Skeletal muscle tissue (tissue), 4 donors: ENCODE measurements around the gene PARD6G. TPM values are rescaled to one million over a fixed set of nuclear protein-coding genes. Genes with fewer than 3 reads are reported as not detected.

ENCODE experiments used
- H3K27ac ChIP-seq: one replicate; pipeline ENCODE4 v1.7.0; 2013; ENCODE audit warnings: mild to moderate bottlenecking, low read depth, low read length, inconsistent platforms
- H3K27me3 ChIP-seq, 3 donors: one replicate each; pipeline ENCODE4 v1.7.0; 2013; ENCODE audit warnings: low read length in 3 of 3; ENCODE audit not compliant: control insufficient read depth in 3 of 3, insufficient read depth in 3 of 3
- H3K36me3 ChIP-seq, 3 donors: one replicate each; pipeline ENCODE4 v1.7.0; 2013; ENCODE audit warnings: low read length in 3 of 3; ENCODE audit not compliant: control insufficient read depth in 3 of 3, insufficient read depth in 3 of 3
- H3K4me1 ChIP-seq, 3 donors: one replicate each; pipeline ENCODE4 v1.7.0; 2013; ENCODE audit warnings: low read length in 3 of 3, mild to moderate bottlenecking in 3 of 3; ENCODE audit not compliant: control insufficient read depth in 3 of 3, insufficient read depth in 3 of 3
- H3K4me3 ChIP-seq, 3 donors: one replicate each; pipeline ENCODE4 v1.7.0; 2013; ENCODE audit warnings: low read length in 3 of 3
- H3K9ac ChIP-seq, 3 donors: one replicate each; pipeline ENCODE4 v1.7.0; 2013; ENCODE audit warnings: low read length in 3 of 3, mild to moderate bottlenecking in 3 of 3, moderate library complexity in 2 of 3, low read depth in 1 of 3
- H3K9me3 ChIP-seq, 3 donors: one replicate each; pipeline ENCODE4 v1.7.0; 2013; ENCODE audit warnings: low read length in 3 of 3; ENCODE audit not compliant: control insufficient read depth in 3 of 3
- total RNA-seq: library from RNA; depleted of rRNA; stranded (reverse); fragments of >200 nt; gene quantifications from one replicate; pipeline ENCODE4 v1.2.3, GENCODE V29; 2014
- donor health status: Osteomylitis.

Gene PARD6G
- total RNA-seq, 1 donor from 2014 or later: 3.7 TPM

- peak overlapping the region in 1 of 3 donors; percentile 3 for H3K9ac ChIP-seq
These were observed 47.0 kb downstream of the PARD6G start for GRCh38 chr18:80200171-80200931.

GRCh38 chr18:80198994-80199748 is 48.1 kb downstream of the PARD6G start:
- H3K4me1 ChIP-seq: peaks cover 6 to 7% (median 7%) of the 10 kb centered on the region in 3 donors
- H3K27ac ChIP-seq: no peak overlapping the region
- H3K36me3 ChIP-seq: no peaks in the 10 kb centered on the region
- peaks cover 0 to 5% (median 2%) of the 10 kb centered on the region in 3 donors for H3K27me3 ChIP-seq
- no peak overlapping the region for H3K9ac ChIP-seq
- no peaks in the 10 kb centered on the region for H3K9me3 ChIP-seq
- H3K4me3 ChIP-seq: no peak overlapping the region

More at GRCh38 chr18:80200171-80200931, 47.0 kb downstream of the PARD6G start:
- peaks cover 6 to 7% (median 7%) of the 10 kb centered on the region in 3 donors for H3K4me1 ChIP-seq
- H3K36me3 ChIP-seq: no peaks in the 10 kb centered on the region
- no peak overlapping the region for H3K4me3 ChIP-seq
- H3K9me3 ChIP-seq: no peaks in the 10 kb centered on the region
- H3K27ac ChIP-seq: no peak overlapping the region
- H3K27me3 ChIP-seq: peaks cover 0 to 6% (median 5%) of the 10 kb centered on the region in 3 donors

- no peaks in the 10 kb centered on the region for H3K9me3 ChIP-seq
- no peak overlapping the region for H3K9ac ChIP-seq
- H3K27me3 ChIP-seq: peaks cover 0 to 5% (median 2%) of the 10 kb centered on the region in 3 donors
- H3K36me3 ChIP-seq: no peaks in the 10 kb centered on the region
- no peak overlapping the region for H3K4me3 ChIP-seq
- H3K4me1 ChIP-seq: peaks cover 6 to 7% (median 7%) of the 10 kb centered on the region in 3 donors
- H3K27ac ChIP-seq: no peak overlapping the region
These were observed 48.9 kb downstream of the PARD6G start for GRCh38 chr18:80198391-80198790.

GRCh38 chr18:80197528-80197927 is 49.8 kb downstream of the PARD6G start:
- H3K27ac ChIP-seq: no peak overlapping the region
- H3K4me1 ChIP-seq: peaks cover 6 to 7% (median 7%) of the 10 kb centered on the region in 3 donors
- no peaks in the 10 kb centered on the region for H3K9me3 ChIP-seq
- peaks cover 0 to 5% (median 2%) of the 10 kb centered on the region in 3 donors for H3K27me3 ChIP-seq
- no peaks in the 10 kb centered on the region for H3K36me3 ChIP-seq
- H3K4me3 ChIP-seq: no peak overlapping the region
- H3K9ac ChIP-seq: no peak overlapping the region

- Histone ChIP-seq H3K4me1 (peaks cover 6 to 7% (median 7%) of the 10 kb centered on the region in 3 donors), H3K9me3 (no peaks in the 10 kb centered on the region), H3K4me3 (no peak overlapping the region), H3K9ac (peak overlapping the region in 1 of 3 donors; percentile 33), H3K36me3 (no peaks in the 10 kb centered on the region), H3K27ac (no peak overlapping the region), H3K27me3 (peaks cover 0 to 5% (median 2%) of the 10 kb centered on the region in 3 donors)
These were observed 50.6 kb downstream of the PARD6G start for GRCh38 chr18:80196528-80197320.

- Histone ChIP-seq H3K4me1 (peaks cover 0 to 2% (median 0%) of the 10 kb centered on the region in 3 donors), H3K27me3 (peaks cover 0 to under 1% (median 0%) of the 10 kb centered on the region in 3 donors), H3K9me3 (no peaks in the 10 kb centered on the region), H3K36me3 (no peaks in the 10 kb centered on the region), H3K4me3 (no peak overlapping the region), H3K27ac (no peak overlapping the region), H3K9ac (no peak overlapping the region)
These were observed 52.3 kb downstream of the PARD6G start for GRCh38 chr18:80194874-80195570.

GRCh38 chr18:80193701-80194100 is 53.6 kb downstream of the PARD6G start:
- Histone ChIP-seq H3K4me1 (peaks cover 0 to 2% (median 0%) of the 10 kb centered on the region in 3 donors), H3K4me3 (no peak overlapping the region), H3K9ac (no peak overlapping the region), H3K27me3 (no peaks in the 10 kb centered on the region), H3K9me3 (no peaks in the 10 kb centered on the region), H3K36me3 (no peaks in the 10 kb centered on the region), H3K27ac (no peak overlapping the region)

- H3K4me3 ChIP-seq: no peak overlapping the region
- no peaks in the 10 kb centered on the region for H3K27me3 ChIP-seq
- no peaks in the 10 kb centered on the region for H3K9me3 ChIP-seq
- H3K36me3 ChIP-seq: no peaks in the 10 kb centered on the region
- H3K9ac ChIP-seq: no peak overlapping the region
- H3K27ac ChIP-seq: no peak overlapping the region
- H3K4me1 ChIP-seq: peaks cover 0 to 2% (median 0%) of the 10 kb centered on the region in 3 donors
These were observed 54.5 kb downstream of the PARD6G start for GRCh38 chr18:80192653-80193385.
